IMR-90 (cell line): ENCODE data around the gene KRTAP5-7. TPM values are rescaled to one million over a fixed set of nuclear protein-coding genes. Genes with fewer than 3 reads are reported as not detected.

ENCODE experiments used
- ATAC-seq: fragments of 200-7000 bp; cut with Tn5 transposase; 2 replicates; pipeline ENCODE4 v1.9.1; 2020; ENCODE audit warnings: low read depth, mild to moderate bottlenecking, moderate library complexity
- BruUV-seq: library from RNA; stranded (reverse); fragments of 400-500 nt; replicated peaks from 2 replicates; lab custom pipeline; 2021; lab: Mats Ljungman, UMichigan
- CTCF ChIA-PET: fragments of 300-600 bp; formaldehyde crosslinking; extraction: SDS; loops from one replicate; lab custom pipeline; 2021; ENCODE audit warnings: antibody characterized with exemption; lab: Yijun Ruan, JAX
- POLR2A ChIA-PET: fragments of 300-600 bp; sonication (Branson Sonifier 250); formaldehyde crosslinking; loops from one replicate; lab custom pipeline; 2022; ENCODE audit warnings: antibody characterized with exemption; ENCODE audit not compliant: unreplicated experiment; lab: Charles Lee
- DNase-seq: peaks from one replicate; pipeline ENCODE4 v3.0.0; 2013
- H2AFZ ChIP-seq: replicated peaks from 2 replicates; pipeline ENCODE3; 2013; ENCODE audit warnings: low read length, mild to moderate bottlenecking; ENCODE audit not compliant: poor library complexity
- H2AK5ac ChIP-seq: 2 replicates; pipeline ENCODE4 v1.6.1; 2013; ENCODE audit warnings: low read depth, low read length, inconsistent platforms
- H2AK9ac ChIP-seq: replicated peaks from 2 replicates; pipeline ENCODE3; 2013; ENCODE audit warnings: mild to moderate bottlenecking, low read depth, low read length, moderate library complexity; ENCODE audit not compliant: poor library complexity
- H2BK120ac ChIP-seq: 2 replicates; pipeline ENCODE4 v1.6.1; 2013; ENCODE audit warnings: low read depth, low read length, inconsistent platforms
- H2BK15ac ChIP-seq: 3 replicates; pipeline ENCODE4 v1.6.1; 2013; ENCODE audit warnings: low read depth, low read length, inconsistent platforms
- H2BK20ac ChIP-seq: 2 replicates; pipeline ENCODE4 v1.6.1; 2013; ENCODE audit warnings: low read depth, mild to moderate bottlenecking, inconsistent platforms, low read length, moderate library complexity
- H2BK5ac ChIP-seq: 2 replicates; pipeline ENCODE4 v1.6.1; 2013; ENCODE audit warnings: mild to moderate bottlenecking, low read depth, low read length, inconsistent platforms; ENCODE audit not compliant: poor library complexity, severe bottlenecking
- H3K14ac ChIP-seq: replicated peaks from 2 replicates; pipeline ENCODE4 v1.6.1; 2013; ENCODE audit warnings: low read depth, low read length, inconsistent platforms
- H3K18ac ChIP-seq: 2 replicates; pipeline ENCODE4 v1.6.1; 2013; ENCODE audit warnings: low read depth, low read length, control low read depth
- H3K23ac ChIP-seq: 2 replicates; pipeline ENCODE4 v1.6.1; 2013; ENCODE audit warnings: low read depth, low read length, inconsistent platforms
- H3K27ac ChIP-seq: 2 replicates; pipeline ENCODE4 v1.5.1; 2013; ENCODE audit warnings: mild to moderate bottlenecking, control low read depth, low read length; ENCODE audit not compliant: insufficient read depth
- H3K27me3 ChIP-seq: 2 replicates; pipeline ENCODE4 v1.6.1; 2013; ENCODE audit warnings: low read length; ENCODE audit not compliant: control insufficient read depth, insufficient read depth
- H3K36me3 ChIP-seq: 2 replicates; pipeline ENCODE4 v1.6.1; 2013; ENCODE audit warnings: low read length, mixed read lengths; ENCODE audit not compliant: control insufficient read depth, insufficient read depth
- H3K4ac ChIP-seq: 2 replicates; pipeline ENCODE4 v1.6.1; 2013; ENCODE audit warnings: low read depth, low read length, inconsistent platforms
- H3K4me1 ChIP-seq: 2 replicates; pipeline ENCODE4 v1.6.1; 2013; ENCODE audit warnings: low read length, mixed read lengths; ENCODE audit not compliant: control insufficient read depth, insufficient read depth
- H3K4me2 ChIP-seq: 2 replicates; pipeline ENCODE4 v1.6.1; 2013; ENCODE audit warnings: low read depth, mild to moderate bottlenecking, control low read depth, low read length, moderate library complexity
- H3K4me3 ChIP-seq: 2 replicates; pipeline ENCODE4 v1.5.1; 2013; ENCODE audit warnings: low read depth, mild to moderate bottlenecking, control low read depth, low read length, moderate library complexity; ENCODE audit not compliant: insufficient read depth
- H3K56ac ChIP-seq: 2 replicates; pipeline ENCODE4 v1.6.1; 2013; ENCODE audit warnings: low read length, inconsistent platforms; ENCODE audit not compliant: insufficient read depth; ENCODE audit errors: extremely low read depth
- H3K79me1 ChIP-seq, 2 experiments: 2 replicates each; pipeline ENCODE4 v1.6.1; 2013; ENCODE audit warnings: low read length in 2 of 2, inconsistent platforms in 1 of 2, low read depth in 1 of 2
- H3K9ac ChIP-seq: 2 replicates; pipeline ENCODE4 v1.6.1; 2013; ENCODE audit warnings: low read depth, low read length, control low read depth
- H3K9me1 ChIP-seq: 2 replicates; pipeline ENCODE4 v1.6.1; 2013; ENCODE audit warnings: low read length, inconsistent platforms; ENCODE audit not compliant: insufficient read depth
- H3K9me3 ChIP-seq: 2 replicates; pipeline ENCODE4 v1.6.1; 2013; ENCODE audit warnings: low read length; ENCODE audit not compliant: control insufficient read depth, insufficient read depth
- H4K20me1 ChIP-seq: 2 replicates; pipeline ENCODE4 v1.6.1; 2013; ENCODE audit warnings: low read length, inconsistent platforms; ENCODE audit not compliant: insufficient read depth
- H4K5ac ChIP-seq: 2 replicates; pipeline ENCODE4 v1.6.1; 2013; ENCODE audit warnings: mild to moderate bottlenecking, low read depth, low read length, control low read depth
- H4K8ac ChIP-seq, 2 experiments: 2 replicates each; pipeline ENCODE4 v1.6.1; 2013; ENCODE audit warnings: low read depth in 2 of 2, low read length in 2 of 2, control low read depth in 1 of 2, inconsistent platforms in 1 of 2
- H4K91ac ChIP-seq: 2 replicates; pipeline ENCODE4 v1.6.1; 2013; ENCODE audit warnings: low read depth, low read length, inconsistent platforms; ENCODE audit not compliant: insufficient read depth
- MAZ ChIP-seq: IDR thresholded peaks from 2 replicates; pipeline ENCODE4 v1.6.1; 2012; ENCODE audit warnings: low read depth, mild to moderate bottlenecking, low read length, improper control_type of control experiment, moderate library complexity, borderline replicate concordance
- RFX5 ChIP-seq: IDR thresholded peaks from 2 replicates; pipeline ENCODE4 v1.8.0; 2012; ENCODE audit warnings: low read depth, mild to moderate bottlenecking, low read length, moderate library complexity
- WGBS, 2 experiments: methylation state at CpG; one replicate each; pipeline versions ENCODE4 v1.1.5 to v1.1.7; 2013; ENCODE audit warnings: missing lambda C conversion rate in 2 of 2; ENCODE audit not compliant: insufficient read length in 1 of 2; ENCODE audit errors: extremely low coverage in 2 of 2; 5-methylcytosine and 5-hydroxymethylcytosine counted together
- dilution Hi-C: fragments of 300-500 bp; cut with HindIII; formaldehyde crosslinking; loops from one replicate; pipeline ENCODE4 v1.14.3; 2018; ENCODE audit warnings: low sequenced_read_pairs; ENCODE audit not compliant: unreplicated experiment
- in situ Hi-C: fragments of 300-500 bp; cut with MboI; formaldehyde crosslinking; loops from 3 replicates; pipeline ENCODE4 v1.14.3; 2019; ENCODE audit warnings: low sequenced_read_pairs, inconsistent platforms, mixed read lengths
- intact Hi-C: fragments of 100-400 bp; cut with micrococcal nuclease; formaldehyde crosslinking; loops from 2 replicates; pipeline ENCODE4 v1.10.0; 2022
- polyA plus RNA-seq, 3 experiments: library from polyadenylated mRNA; depleted of rRNA; stranded (reverse); fragments of >200 nt; gene quantifications; 2 replicates each; pipeline ENCODE4 v1.2.3, GENCODE V29; 2012; ENCODE audit warnings: low replicate concordance in 1 of 3
- total RNA-seq: library from RNA; depleted of rRNA; stranded (reverse); fragments of >200 nt; gene quantifications from 2 replicates; pipeline ENCODE4 v1.2.3, GENCODE V29; 2012

Gene KRTAP5-7
- total and polyA plus RNA-seq, 2 of the 4 experiments (the other 2 are of a cell fraction): not detected

DNA sequence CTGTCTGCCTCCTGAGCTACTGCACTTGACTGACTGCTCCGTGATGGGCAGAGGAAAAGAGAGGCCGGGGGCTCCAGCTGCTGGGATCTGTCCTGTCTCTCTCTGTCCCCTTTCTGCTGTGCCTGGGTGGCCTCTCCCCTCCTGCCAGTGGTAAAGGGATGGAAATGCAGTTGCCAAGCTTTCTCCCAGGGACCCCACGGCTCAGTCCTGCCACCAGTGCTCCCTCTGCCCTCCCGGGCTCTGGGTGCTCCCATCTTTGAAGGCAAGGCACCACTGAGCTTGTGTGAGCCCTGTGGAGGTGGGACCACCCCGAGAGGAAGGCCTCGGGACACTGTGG lies 42.0 kb upstream of the KRTAP5-7 start:
- no peak overlapping the region for H3K4me3 ChIP-seq
- no peak overlapping the region for H4K8ac ChIP-seq
- H2BK20ac ChIP-seq: no peak overlapping the region
- no peak for TF ChIP-seq RFX5
- TF ChIP-seq MAZ: no peak
- H4K5ac ChIP-seq: no peak overlapping the region
- H3K14ac ChIP-seq: no peak overlapping the region
- H4K91ac ChIP-seq: no peak overlapping the region
- dilution Hi-C loops: no loop called here
- H3K56ac ChIP-seq: no peak overlapping the region
- H2AK9ac ChIP-seq: no peak overlapping the region
- peaks cover 11% of the 10 kb centered on the region; the same call in 1 of the 2 replicates for H3K4me1 ChIP-seq
- no peak overlapping the region for H3K23ac ChIP-seq
- H2AK5ac ChIP-seq: no peak overlapping the region
- H3K9me3 ChIP-seq: no peaks in the 10 kb centered on the region
- no peak overlapping the region for H3K9ac ChIP-seq
- H3K36me3 ChIP-seq: peaks cover 60% of the 10 kb centered on the region
- in situ Hi-C loops: no loop called here
- peaks cover 0 to 4% of the 10 kb centered on the region in 2 experiments; a peak in 1 of 4 replicates for H3K79me1 ChIP-seq
- BruUV-seq: no TSS peak
- POLR2A ChIA-PET: no interaction called here
- H2AFZ ChIP-seq: no peak overlapping the region
- intact Hi-C loops: no loop called here
- DNase-seq (no peak), ATAC-seq (no peak)
- no peak overlapping the region for H2BK15ac ChIP-seq
- no peak overlapping the region for H3K27ac ChIP-seq
- CTCF ChIA-PET: no interaction called here
- no peak overlapping the region for H2BK5ac ChIP-seq
- H4K20me1 ChIP-seq: no peaks in the 10 kb centered on the region; the same call in 1 of the 2 replicates
- no peaks in the 10 kb centered on the region for H3K27me3 ChIP-seq
- 100% methylated on average over 1 of the region's 6 CpGs; no CpG with 5 or more reads in 1 of the 2 experiments for WGBS, 2 experiments
- no peak overlapping the region for H3K4me2 ChIP-seq
- peaks cover 29% of the 10 kb centered on the region for H3K9me1 ChIP-seq
- no peak overlapping the region for H3K4ac ChIP-seq
- H3K18ac ChIP-seq: no peak overlapping the region
- H2BK120ac ChIP-seq: no peak overlapping the region
